DMS79 (cell line): ENCODE results near the gene MMEL1.

Experiments used
- DNase-seq: peaks from one replicate; lab custom pipeline; 2025; lab: John Stamatoyannopoulos, UW

Gene MMEL1

DNA sequence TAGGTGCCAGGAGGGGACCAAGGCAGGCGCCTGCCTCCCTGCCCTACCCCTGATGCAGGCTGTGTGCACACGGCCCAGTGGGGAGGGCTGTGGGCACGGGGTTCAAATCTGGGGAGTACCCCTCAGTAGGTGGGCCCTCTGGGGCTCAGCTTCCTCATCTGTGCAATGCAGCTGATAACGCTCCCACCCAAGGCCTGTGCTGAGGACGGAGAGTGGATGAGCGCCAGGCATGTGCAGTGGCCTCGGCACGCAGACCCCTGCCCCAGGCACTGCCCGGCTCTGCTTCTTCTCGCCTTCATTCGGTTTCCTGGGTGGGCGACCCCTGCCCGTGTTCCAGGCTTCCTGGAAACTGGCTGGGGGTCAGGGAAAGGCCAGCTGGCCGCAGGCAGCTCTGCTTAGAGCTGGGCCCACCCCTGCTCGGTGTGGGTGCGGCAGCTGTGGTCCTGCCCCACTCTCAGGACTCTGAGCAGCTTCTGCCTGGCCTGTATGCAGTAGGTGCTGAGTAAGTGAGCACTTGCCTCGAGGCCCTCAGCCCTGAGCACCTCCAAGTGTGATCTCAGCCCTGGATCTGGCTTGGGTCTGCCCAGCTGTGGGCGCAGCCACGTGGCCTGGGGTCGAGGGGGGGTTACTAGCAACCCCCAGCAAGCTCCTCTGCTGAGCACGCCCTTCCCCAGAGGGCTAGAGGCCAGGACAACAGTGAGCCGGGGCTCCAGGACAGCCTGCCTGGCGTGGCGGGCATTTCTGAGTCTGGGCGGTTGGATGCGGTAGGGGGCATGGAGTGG, 88.5 kb downstream of the MMEL1 start:
- DNase-seq: no peak

DNA sequence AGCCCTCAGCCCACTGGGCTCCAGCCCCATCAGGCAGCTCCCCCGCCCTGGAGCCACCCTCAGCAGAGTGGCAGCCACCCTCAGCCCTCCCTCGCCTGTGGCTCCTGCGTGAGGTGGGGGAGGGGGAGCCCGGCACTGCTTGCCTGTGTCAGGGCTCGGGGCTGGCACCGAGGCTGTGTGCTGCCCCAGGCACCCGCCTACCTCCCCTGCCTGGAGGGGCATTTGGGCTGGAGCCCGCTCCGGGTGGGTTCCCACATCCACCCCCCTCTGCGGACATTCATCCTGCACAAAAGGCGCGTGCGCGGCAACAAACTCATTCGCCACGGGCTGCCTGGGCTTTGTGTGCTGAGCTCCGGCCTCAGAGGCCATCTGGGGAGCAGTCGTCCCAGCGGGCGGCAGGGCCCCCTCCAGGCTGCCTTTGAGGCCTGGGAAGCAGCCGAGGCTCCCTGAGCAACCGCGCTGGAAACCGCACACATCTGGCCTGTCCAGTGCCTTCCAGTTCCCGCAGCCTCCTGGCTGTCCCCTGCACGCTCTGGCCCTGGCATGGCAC, 89.2 kb downstream of the MMEL1 start:
- no peak for DNase-seq

- no peak for DNase-seq
Observed at GRCh38 chr1:2542246-2542915, 90.4 kb downstream of the MMEL1 start.

- DNase-seq: no peak
Observed at GRCh38 chr1:2541619-2542245, 91.1 kb downstream of the MMEL1 start.

GRCh38 chr1:2540816-2541492, 91.9 kb downstream of the MMEL1 start:
- no peak for DNase-seq
